Activated B cell treated with CpG ODN at 0.5 μM for 24 hours (primary cell): ENCODE measurements around the gene ANAPC7. TPM values are rescaled to one million over a fixed set of nuclear protein-coding genes. Genes with fewer than 3 reads are reported as not detected.
A peak's percentile ranks its signal among the peaks of the same experiment; 100 is the strongest.

Experiments used
- ATAC-seq: fragments of 200-7000 bp; cut with Tn5 transposase; one replicate; pipeline ENCODE4 v1.10.0; 2021; ENCODE audit warnings: low read depth, mild to moderate bottlenecking, moderate library complexity
- CTCF ChIA-PET: fragments of 350-600 bp; sonication (Branson Sonifier 250); formaldehyde crosslinking; loops from one replicate; lab custom pipeline; 2021; ENCODE audit warnings: antibody characterized with exemption; lab: Charles Lee
- POLR2A ChIA-PET: fragments of 350-600 bp; sonication (Branson Sonifier 250); formaldehyde crosslinking; loops from one replicate; lab custom pipeline; 2021; ENCODE audit warnings: antibody characterized with exemption; lab: Charles Lee
- DNase-seq: peaks from one replicate; pipeline ENCODE4 v3.0.0; 2022
- H3K27ac Mint-ChIP-seq: one replicate; pipeline ENCODE4 v1.8.0; 2020; ENCODE audit warnings: mixed read lengths
- H3K27me3 Mint-ChIP-seq: one replicate; pipeline ENCODE4 v1.8.0; 2021; ENCODE audit warnings: mixed read lengths
- H3K36me3 Mint-ChIP-seq: one replicate; pipeline ENCODE4 v1.8.0; 2021; ENCODE audit warnings: low read depth, mixed read lengths
- H3K4me1 Mint-ChIP-seq: one replicate; pipeline ENCODE4 v1.8.0; 2021; ENCODE audit warnings: mixed read lengths
- H3K4me3 Mint-ChIP-seq: one replicate; pipeline ENCODE4 v1.8.0; 2020; ENCODE audit warnings: mild to moderate bottlenecking, mixed read lengths
- H3K9me3 Mint-ChIP-seq: one replicate; pipeline ENCODE4 v1.8.0; 2020; ENCODE audit warnings: mixed read lengths
- intact Hi-C: fragments of 100-400 bp; cut with micrococcal nuclease; formaldehyde crosslinking; loops from one replicate; pipeline ENCODE4 v1.15.1; 2024
- total RNA-seq: library from RNA; stranded (reverse); gene quantifications from 2 replicates; pipeline ENCODE4 v1.2.3, GENCODE V29; 2022
- TF ChIP-seq, protein P1 (sequence below): fragments of 200-600 bp; IDR thresholded peaks from one replicate; pipeline ENCODE4 v1.8.0; 2022; ENCODE audit warnings: antibody characterized with exemption, mild to moderate bottlenecking

The ANAPC7 gene
- total RNA-seq, 1 donor from 2014 or later = 76.2 TPM

DNA sequence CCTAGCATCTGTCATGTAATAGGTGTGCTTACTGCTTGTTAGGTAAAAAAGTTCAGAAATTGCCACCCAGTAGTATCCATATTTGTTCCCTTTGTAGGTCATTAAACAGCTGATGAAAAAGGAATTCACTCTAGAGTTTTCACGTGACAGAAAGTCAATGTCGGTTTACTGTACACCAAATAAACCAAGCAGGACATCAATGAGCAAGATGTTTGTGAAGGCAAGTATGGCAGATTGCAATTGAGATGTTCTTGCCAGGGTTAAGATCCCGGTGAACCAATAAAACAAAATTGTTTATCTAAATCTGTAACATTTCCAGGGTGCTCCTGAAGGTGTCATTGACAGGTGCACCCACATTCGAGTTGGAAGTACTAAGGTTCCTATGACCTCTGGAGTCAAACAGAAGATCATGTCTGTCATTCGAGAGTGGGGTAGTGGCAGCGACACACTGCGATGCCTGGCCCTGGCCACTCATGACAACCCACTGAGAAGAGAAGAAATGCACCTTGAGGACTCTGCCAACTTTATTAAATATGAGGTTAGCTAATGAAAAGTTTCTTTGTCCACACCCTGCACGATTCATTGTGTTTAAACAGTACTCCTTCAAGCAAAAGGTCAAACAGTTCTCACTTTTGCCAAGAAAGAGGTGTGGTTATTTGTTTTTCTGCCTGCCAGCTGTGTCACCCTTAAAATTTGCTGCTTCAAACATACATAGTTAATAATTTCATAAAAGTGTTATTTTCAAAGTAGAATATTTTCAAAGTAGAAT lies 64.1 kb downstream of the ANAPC7 start:
- Mint-ChIP-seq H3K36me3 (peaks cover 99% of the 10 kb centered on the region), H3K27me3 (no peaks in the 10 kb centered on the region), H3K27ac (no peak overlapping the region), H3K4me1 (peaks cover 16% of the 10 kb centered on the region), H3K4me3 (no peak overlapping the region), H3K9me3 (no peaks in the 10 kb centered on the region)
- intact Hi-C loops = loop anchor here (1.0 kb wide), 1 partner anchor 239 kb away; no protein-coding TSS in a partner anchor
- ATAC-seq (no peak), DNase-seq (no peak)
- CTCF ChIA-PET = interaction anchor here (0.8 kb wide), 1 partner anchor 549 kb away, joined by 3 read pairs; no protein-coding TSS in a partner anchor
- TF ChIP-seq, protein P1, sequence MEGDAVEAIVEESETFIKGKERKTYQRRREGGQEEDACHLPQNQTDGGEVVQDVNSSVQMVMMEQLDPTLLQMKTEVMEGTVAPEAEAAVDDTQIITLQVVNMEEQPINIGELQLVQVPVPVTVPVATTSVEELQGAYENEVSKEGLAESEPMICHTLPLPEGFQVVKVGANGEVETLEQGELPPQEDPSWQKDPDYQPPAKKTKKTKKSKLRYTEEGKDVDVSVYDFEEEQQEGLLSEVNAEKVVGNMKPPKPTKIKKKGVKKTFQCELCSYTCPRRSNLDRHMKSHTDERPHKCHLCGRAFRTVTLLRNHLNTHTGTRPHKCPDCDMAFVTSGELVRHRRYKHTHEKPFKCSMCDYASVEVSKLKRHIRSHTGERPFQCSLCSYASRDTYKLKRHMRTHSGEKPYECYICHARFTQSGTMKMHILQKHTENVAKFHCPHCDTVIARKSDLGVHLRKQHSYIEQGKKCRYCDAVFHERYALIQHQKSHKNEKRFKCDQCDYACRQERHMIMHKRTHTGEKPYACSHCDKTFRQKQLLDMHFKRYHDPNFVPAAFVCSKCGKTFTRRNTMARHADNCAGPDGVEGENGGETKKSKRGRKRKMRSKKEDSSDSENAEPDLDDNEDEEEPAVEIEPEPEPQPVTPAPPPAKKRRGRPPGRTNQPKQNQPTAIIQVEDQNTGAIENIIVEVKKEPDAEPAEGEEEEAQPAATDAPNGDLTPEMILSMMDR = no peak
- POLR2A ChIA-PET = interaction anchor here (0.6 kb wide), 1 partner anchor 109 kb away, joined by 4 read pairs; no protein-coding TSS in a partner anchor

DNA sequence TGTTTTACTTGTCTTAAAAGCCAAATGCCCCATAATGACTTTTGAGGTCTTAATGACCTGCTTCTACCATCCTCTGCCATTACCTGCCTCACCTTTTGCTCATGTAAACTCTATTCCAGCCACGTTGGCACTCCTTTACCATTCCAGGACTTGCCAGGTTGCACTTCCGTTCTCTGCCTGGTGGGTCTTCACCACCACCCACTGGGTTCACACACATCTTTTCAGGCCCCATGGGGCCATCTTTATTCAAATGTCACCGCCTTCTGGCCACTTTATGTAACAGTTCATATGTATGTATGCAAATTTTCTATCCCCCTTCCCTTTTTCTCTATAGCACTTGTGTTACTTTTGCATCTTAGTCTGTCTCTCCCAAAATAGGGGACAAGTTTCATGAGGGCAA lies 64.8 kb downstream of the ANAPC7 start:
- POLR2A ChIA-PET = interaction anchor here (0.6 kb wide), 1 partner anchor 110 kb away, joined by 4 read pairs; no protein-coding TSS in a partner anchor

DNA sequence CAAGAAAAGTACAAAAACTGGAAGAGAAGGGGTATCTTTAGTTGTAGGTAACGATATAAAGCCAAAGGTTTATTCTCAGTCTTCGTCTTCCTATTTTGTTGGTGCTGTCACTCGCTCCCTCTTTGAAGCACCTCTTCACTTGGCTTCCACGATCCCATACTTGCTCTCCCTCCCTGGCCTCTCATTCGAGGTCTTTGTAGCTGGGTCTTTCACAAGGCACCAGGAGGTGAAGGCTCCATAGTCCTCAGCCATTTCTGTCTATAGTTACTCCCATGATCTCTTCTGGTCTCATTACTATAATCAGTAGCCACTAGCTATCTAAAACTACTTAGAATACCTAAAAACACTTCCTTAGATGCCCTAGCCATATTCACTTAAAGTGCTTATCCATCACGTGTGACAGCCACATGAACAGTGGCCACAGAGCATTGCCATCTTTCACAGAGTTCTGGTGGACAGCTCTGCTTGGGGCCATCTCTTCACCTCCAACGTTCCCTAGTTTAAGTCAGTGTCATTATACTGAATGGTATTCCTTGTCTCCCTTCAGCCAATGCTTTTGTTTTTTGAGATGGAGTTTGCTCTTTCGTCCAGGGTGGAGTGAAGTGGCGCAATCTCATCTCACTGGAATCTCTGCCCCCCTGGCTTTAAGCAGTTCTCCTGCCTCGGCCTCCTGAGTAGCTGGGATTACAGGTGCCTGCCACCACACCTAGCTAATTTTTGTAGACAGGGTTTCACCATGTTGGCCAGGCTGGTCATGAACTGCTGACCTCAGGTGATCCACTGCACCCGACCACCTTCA lies 65.4 kb downstream of the ANAPC7 start:
- ChIA-PET POLR2A (interaction anchor here (0.6 kb wide), 1 partner anchor 111 kb away, joined by 4 read pairs; no protein-coding TSS in a partner anchor), CTCF (no interaction called here)
- Mint-ChIP-seq H3K4me1 (peaks cover 16% of the 10 kb centered on the region), H3K9me3 (no peaks in the 10 kb centered on the region), H3K27ac (no peak overlapping the region), H3K4me3 (no peak overlapping the region), H3K36me3 (peaks cover 99% of the 10 kb centered on the region), H3K27me3 (no peaks in the 10 kb centered on the region)
- ATAC-seq (no peak), DNase-seq (no peak)
- TF ChIP-seq, protein P1 = no peak
- intact Hi-C loops = no loop called here

More for the DNA sequence above, 64.8 kb downstream of the ANAPC7 start:
- TF ChIP-seq, protein P1 = no peak
- no peak overlapping the region for H3K4me3 Mint-ChIP-seq
- intact Hi-C loops = loop anchor here (1.0 kb wide), 1 partner anchor 238 kb away; no protein-coding TSS in a partner anchor
- peak; percentile 79 for ATAC-seq
- no peaks in the 10 kb centered on the region for H3K27me3 Mint-ChIP-seq
- CTCF ChIA-PET = no interaction called here
- H3K27ac Mint-ChIP-seq = no peak overlapping the region
- peaks cover 16% of the 10 kb centered on the region for H3K4me1 Mint-ChIP-seq
- DNase-seq = no peak
- peaks cover 99% of the 10 kb centered on the region for H3K36me3 Mint-ChIP-seq
- no peaks in the 10 kb centered on the region for H3K9me3 Mint-ChIP-seq

DNA sequence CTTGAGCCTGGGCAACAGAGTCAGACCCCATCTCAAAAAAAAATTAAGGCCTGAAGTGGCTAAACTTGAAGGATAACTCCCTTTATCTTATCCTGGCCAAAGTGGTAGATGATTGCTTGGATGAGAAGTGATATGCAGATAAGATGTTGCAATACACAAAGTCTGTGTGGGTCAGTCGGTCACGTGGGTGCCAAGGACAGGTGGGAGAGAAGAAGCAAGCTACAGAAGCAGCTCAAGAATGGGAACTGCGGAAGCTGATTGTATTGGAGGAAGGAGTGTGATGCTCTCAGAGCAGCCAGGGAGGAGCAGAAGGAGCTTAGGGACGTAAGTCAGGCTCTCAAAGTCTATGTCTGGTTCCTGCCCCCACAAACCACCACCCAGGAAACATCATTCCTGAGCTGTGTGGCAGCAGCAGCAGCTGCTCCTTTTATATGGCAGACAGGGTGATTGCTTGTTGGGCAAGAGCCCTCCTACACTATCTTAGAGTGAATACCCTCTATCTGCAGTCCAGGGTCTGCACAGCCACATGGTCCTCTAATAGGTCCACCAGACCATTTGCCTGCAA lies 67.9 kb downstream of the ANAPC7 start:
- no peak for ATAC-seq
- intact Hi-C loops = no loop called here
- no peak overlapping the region for H3K27ac Mint-ChIP-seq

More for the DNA sequence above, 67.9 kb downstream of the ANAPC7 start:
- H3K4me1 Mint-ChIP-seq = peaks cover 16% of the 10 kb centered on the region
- ChIA-PET POLR2A (no interaction called here), CTCF (no interaction called here)
- peaks cover 95% of the 10 kb centered on the region for H3K36me3 Mint-ChIP-seq
- H3K27me3 Mint-ChIP-seq = no peaks in the 10 kb centered on the region
- DNase-seq = no peak
- H3K4me3 Mint-ChIP-seq = no peak overlapping the region
- TF ChIP-seq, protein P1 = no peak
- no peaks in the 10 kb centered on the region for H3K9me3 Mint-ChIP-seq
